A673 (cell line): ENCODE results near the gene ZFTA.

Experiments
- EZH2 ChIP-seq: fragments of 200-600 bp; sonication (generic); IDR thresholded peaks from 2 replicates; pipeline ENCODE4 v1.6.1; 2017; ENCODE audit warnings: borderline replicate concordance, low read depth, mild to moderate bottlenecking, mixed read lengths, antibody characterized with exemption, low read length; ENCODE audit not compliant: poor library complexity, severe bottlenecking
- TF ChIP-seq, protein P1 (sequence below): fragments of 300-800, 200-600 bp; sonication (generic); conservative IDR thresholded peaks from 2 replicates; pipeline ENCODE4 v1.5.1; 2017; ENCODE audit warnings: low read depth, mild to moderate bottlenecking, antibody characterized with exemption, low read length, moderate library complexity, mixed read lengths

DNA sequence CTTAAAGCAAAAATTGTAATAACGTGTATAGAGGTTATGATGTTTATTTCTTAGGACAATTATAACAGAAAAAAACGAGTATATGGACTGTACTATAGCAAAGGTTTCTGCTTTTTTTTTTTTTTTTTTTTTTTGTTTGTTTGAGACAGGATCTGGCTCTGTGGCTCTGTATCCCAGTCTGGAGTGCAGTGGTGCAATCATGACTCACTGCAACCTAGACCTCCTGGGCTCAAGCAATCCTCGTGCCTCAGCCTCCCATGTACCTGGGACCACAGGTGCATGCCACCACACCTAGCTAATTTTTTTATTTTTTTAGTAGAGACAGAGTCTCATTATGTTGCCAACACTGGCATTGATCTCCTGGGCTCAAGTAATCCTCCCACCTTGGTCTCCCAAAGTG lies 39.2 kb downstream of the ZFTA start:
- TF ChIP-seq, protein P1, sequence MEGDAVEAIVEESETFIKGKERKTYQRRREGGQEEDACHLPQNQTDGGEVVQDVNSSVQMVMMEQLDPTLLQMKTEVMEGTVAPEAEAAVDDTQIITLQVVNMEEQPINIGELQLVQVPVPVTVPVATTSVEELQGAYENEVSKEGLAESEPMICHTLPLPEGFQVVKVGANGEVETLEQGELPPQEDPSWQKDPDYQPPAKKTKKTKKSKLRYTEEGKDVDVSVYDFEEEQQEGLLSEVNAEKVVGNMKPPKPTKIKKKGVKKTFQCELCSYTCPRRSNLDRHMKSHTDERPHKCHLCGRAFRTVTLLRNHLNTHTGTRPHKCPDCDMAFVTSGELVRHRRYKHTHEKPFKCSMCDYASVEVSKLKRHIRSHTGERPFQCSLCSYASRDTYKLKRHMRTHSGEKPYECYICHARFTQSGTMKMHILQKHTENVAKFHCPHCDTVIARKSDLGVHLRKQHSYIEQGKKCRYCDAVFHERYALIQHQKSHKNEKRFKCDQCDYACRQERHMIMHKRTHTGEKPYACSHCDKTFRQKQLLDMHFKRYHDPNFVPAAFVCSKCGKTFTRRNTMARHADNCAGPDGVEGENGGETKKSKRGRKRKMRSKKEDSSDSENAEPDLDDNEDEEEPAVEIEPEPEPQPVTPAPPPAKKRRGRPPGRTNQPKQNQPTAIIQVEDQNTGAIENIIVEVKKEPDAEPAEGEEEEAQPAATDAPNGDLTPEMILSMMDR = no peak
- no peak for TF ChIP-seq EZH2
